Gastrocnemius medialis (tissue), 4 donors: Measurements from ENCODE around the gene AQP12B.
"Not testable (repeated sequence)": the region's sequence is repeated elsewhere in the genome, so short reads cannot be mapped to it uniquely, and the experiment has no call there.

Source experiments
- CTCF ChIP-seq, 5 experiments: fragments of 450-650 bp in 3 of 5; fragments of 200-600 bp in 2 of 5; sonication (generic) in 2 of 5; IDR thresholded peaks in 4 of 5; conservative IDR thresholded peaks in 1 of 5; 1 replicate in 4 of 5; 2 replicates in 1 of 5; pipeline ENCODE4 v1.5.1; 2016 to 2019; ENCODE audit warnings: antibody characterized with exemption in 5 of 5, mild to moderate bottlenecking in 3 of 5, moderate library complexity in 3 of 5
- POLR2A ChIP-seq, 2 donors: fragments of 450-650 bp; IDR thresholded peaks; one replicate each; pipeline ENCODE4 v1.6.1; 2017; ENCODE audit warnings: antibody characterized with exemption in 2 of 2, mild to moderate bottlenecking in 2 of 2, moderate library complexity in 2 of 2

DNA sequence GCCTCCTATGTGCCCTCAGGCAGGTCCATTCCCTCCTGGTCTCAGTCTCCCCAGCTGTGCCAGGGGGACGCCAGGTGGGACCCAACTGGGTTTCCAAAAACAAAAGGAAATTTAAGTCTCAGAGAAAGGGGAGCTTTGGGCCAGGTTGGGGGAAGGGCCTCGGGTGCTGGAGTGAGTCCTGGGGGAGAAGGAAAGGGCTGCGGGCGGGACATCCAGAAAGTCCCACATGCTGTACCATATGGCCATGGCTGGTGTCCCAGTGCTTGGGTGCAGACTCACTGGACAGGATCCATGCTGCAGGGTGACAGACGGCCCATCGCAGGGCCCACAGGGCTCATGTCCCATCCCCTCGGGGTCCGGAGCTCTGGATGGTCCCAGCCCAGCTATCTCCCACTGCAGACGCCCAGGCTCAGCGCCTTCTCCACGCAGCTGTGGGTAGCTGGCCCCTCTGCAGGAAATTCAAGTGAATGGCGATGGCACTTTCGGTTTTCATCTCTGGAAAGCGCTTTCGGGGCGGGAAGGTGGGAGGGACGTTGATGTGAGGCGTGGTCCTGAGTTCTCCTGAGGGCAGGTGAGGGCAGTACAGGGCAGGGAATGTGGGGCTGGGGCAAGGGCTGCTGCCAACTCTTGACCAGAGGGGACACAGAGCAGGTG, 7.9 kb upstream of the AQP12B start:
- not testable (repeated sequence) for TF ChIP-seq CTCF (IDR thresholded peaks at IDR 0.05 in 4 of 5, conservative IDR thresholded peaks at IDR 0.05 in 1 of 5); POLR2A (IDR thresholded peaks at IDR 0.05)
